ENCODE measurements around the gene CST9L. TPM values are rescaled to one million over a fixed set of nuclear protein-coding genes. Genes with fewer than 3 reads are reported as not detected.
A peak's percentile ranks its signal among the peaks of the same experiment; 100 is the strongest.

The CST9L gene
- total and polyA plus RNA-seq, 2 of the 13 experiments (the other 11 are each of a cell fraction or from before 2014, with no cell fraction given), result 0.15 TPM; not detected in 1

- no peak for FAIRE-seq
- Histone ChIP-seq H3K4me3 (replicated peaks in 1 of 3; ENCODE audit: insufficient read depth in 1 of 3, low read depth in 2 of 3, low read length in 3 of 3) (no peak overlapping the region), H3K9ac (ENCODE audit: insufficient read depth, low read depth, low read length) (no peak overlapping the region), H3K36me3 (replicated peaks in 1 of 2; ENCODE audit: control insufficient read depth in 1 of 2, insufficient read depth in 2 of 2, low read length in 2 of 2) (no peaks in the 10 kb centered on the region), H3K27me3 (ENCODE audit: control insufficient read depth in 1 of 2, insufficient read depth in 2 of 2, low read length in 2 of 2) (no peaks in the 10 kb centered on the region), H3K4me2 (ENCODE audit: low read depth, low read length) (no peak overlapping the region), H2AFZ (ENCODE audit: low read length) (no peak overlapping the region), H4K20me1 (ENCODE audit: insufficient read depth, low read length) (no peaks in the 10 kb centered on the region), H3K4me1 (ENCODE audit: insufficient read depth, low read length) (peaks cover 11% of the 10 kb centered on the region), H3K9me3 (ENCODE audit: low read length) (no peaks in the 10 kb centered on the region), H3K79me2 (ENCODE audit: insufficient read depth, low read length) (no peaks in the 10 kb centered on the region), H3K27ac (ENCODE audit: extremely low read length, insufficient read depth, low read length) (no peak overlapping the region)
- ChIA-PET POLR2A (no interaction called here), CTCF (ENCODE audit: low intra/inter-chr PET ratio, low total read pairs) (no interaction called here)
- in situ Hi-C loops (cut with HindIII; ENCODE audit: extremely low pct_ligation_motif_present, low pct_unique_long_range_greater_than_20kb) (no loop called here), intact Hi-C loops (cut with micrococcal nuclease; ENCODE audit: unreplicated experiment) (no loop called here)
- ATAC-seq, result no peak
- no peak for DNase-seq (ENCODE audit: low spot score)
- no peak for TF ChIP-seq AKAP8 (CRISPR knock-in tag; IDR thresholded peaks at IDR 0.05)
- TF ChIP-seq TBP (CRISPR knock-in tag; IDR thresholded peaks at IDR 0.05), result no peak
- peak; percentile 89 to 97 for TF ChIP-seq MAFK (conservative IDR thresholded peaks at IDR 0.05 in 1 of 2, IDR thresholded peaks at IDR 0.05 in 1 of 2; ENCODE audit: low read length in 2 of 2)
- no peak for TF ChIP-seq ZBTB4 (CRISPR knock-in tag; IDR thresholded peaks at IDR 0.05; ENCODE audit: borderline replicate concordance)
- no peak for TF ChIP-seq ZNF691 (CRISPR knock-in tag; IDR thresholded peaks at IDR 0.05; ENCODE audit: borderline replicate concordance, low read depth)
- no peak for TF ChIP-seq ZNF605 (CRISPR knock-in tag; IDR thresholded peaks at IDR 0.05)
- peak; percentile 94 for TF ChIP-seq MAFF (IDR thresholded peaks at IDR 0.05; ENCODE audit: low read depth, low read length)
- 65% methylated on average over 3 of the region's 3 CpGs for whole genome bisulfite sequencing (ENCODE audit: low lambda C conversion rate)
- no TSS peak for BruUV-seq (replicated peaks)
These were observed 31.3 kb downstream of the CST9L start for GRCh38 chr20:23537030-23537429.
